HG03064 (cell line): ENCODE results near the gene RNFT1.
"Not testable (repeated sequence)": the region's sequence is repeated elsewhere in the genome, so short reads cannot be mapped to it uniquely, and the experiment has no call there.

ENCODE experiments used
- ATAC-seq: cut with Tn5 transposase; IDR thresholded peaks from one replicate; pipeline ENCODE4 v1.9.1; 2021; ENCODE audit warnings: low read depth; ENCODE audit not compliant: unreplicated experiment

Gene RNFT1

DNA sequence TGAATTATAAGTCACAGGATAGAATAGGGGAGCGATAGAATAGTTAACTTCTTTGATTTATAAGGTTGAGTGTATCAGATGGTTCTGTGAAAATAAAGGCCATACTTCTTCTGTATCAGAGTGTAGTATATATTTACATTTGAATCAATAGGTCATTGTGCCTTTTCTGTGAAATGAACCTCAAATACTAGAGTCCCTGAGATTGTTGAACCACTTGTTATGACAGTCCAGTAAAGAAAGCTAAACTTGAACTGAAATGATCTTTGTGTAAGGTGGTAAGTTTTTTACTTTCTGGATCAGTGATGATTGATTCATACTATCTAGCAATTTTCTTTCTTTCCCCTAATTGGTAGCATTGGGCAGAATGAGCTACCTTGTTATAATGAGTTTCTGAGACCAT lies 31.2 kb downstream of the RNFT1 start:
- not testable (repeated sequence) for ATAC-seq

DNA sequence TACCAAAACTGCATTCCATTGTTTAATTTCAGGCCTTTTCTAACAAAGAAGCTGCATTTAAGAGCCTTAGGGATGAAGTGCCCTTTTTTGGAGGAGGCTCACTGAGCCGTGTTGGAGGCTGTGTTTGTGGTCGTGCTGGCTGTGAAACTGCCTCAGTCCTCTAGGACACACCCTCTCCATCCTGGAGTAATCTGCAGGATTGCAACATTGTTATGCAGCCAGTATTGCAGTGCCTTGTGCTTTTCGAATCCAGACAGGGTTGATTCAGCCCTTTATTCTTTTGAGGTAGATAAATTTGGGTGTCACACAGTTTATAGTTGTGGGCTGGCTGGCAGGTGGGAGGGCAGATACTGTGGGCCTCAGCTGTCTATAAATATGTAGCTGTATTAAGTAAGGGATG lies 33.8 kb downstream of the RNFT1 start:
- ATAC-seq, result not testable (repeated sequence)

DNA sequence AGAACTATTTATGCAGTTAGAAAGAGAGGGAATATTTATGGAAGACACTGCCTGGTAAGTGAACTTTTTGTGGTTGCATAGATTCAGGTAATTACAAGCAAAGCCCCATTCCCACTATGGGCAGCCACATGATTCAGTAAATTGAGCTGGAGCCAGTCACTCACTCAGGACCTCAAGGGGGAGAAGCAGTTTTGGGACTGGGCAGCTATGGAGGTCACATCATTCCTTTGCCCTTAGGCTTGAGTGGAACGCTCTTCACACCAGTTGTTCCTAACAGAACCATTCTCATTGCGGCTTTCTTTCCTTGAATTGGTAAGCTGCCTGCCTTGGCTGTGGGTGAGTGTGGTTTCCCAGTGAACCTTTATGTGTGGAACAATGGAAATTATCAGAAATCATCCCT lies 34.4 kb downstream of the RNFT1 start:
- not testable (repeated sequence) for ATAC-seq

DNA sequence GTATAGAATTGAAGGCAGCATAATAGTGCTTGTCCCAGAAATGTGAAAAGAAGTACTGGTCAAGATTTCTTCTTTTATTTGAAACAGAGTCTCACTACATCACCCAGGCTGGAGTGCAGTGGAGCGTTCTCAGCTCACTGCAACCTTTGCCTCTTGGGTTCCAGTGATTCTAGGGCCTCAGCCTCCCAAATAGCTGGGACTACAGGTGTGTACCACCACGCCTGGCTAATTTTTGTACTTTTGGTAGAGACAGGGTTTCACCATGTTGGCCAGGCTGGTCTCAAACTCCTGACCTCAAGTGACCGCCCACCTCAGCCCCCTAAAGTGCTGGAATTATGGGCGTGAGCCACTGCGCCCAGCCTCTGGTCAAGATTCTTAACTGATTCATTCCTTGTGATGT lies 43.9 kb downstream of the RNFT1 start:
- ATAC-seq, result not testable (repeated sequence)

DNA sequence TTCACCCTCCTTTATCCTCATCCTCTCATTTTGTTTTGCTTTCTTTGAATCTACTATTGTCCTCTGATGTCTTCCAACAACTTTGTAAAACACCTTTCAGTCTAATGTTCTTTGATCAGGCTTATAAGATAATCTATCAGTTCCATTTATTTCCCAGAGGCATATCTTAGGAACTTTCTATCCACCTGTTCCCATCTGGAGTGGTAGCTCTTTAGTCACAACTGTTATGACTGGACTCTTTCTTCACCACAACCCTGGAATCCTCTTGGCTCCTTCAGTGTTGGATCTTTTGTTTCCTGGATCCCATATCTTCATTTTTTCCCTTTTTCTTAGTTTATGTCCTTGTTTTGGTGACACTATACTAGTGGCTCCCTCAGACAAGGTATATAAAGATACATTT lies 48.1 kb downstream of the RNFT1 start:
- no peak for ATAC-seq

DNA sequence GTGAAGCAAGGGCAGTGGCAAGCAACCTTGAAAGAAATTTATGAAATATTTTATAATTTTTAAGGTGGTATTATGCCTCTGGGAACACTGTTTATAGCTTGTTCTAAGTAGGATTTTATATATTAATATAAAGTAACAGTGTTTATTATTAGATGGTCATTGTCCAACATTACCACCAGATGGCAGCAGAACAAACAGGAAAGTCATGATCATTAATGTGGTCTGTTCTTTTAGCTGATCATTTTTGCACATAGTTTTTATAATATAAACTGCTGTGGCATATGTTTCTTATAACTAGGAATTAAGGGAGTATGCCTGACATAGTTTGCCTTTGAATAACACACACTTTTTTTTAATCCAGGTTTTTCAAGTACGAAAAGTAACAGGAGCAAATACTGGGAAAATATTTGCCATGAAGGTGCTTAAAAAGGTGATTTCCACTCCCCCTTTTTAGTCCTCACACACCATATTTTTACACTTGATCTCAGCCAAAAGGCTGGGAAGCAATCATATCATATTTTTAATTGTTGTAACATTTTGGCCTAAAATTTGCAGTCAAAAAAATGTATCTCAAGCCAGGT lies 50.2 kb downstream of the RNFT1 start:
- no peak for ATAC-seq

DNA sequence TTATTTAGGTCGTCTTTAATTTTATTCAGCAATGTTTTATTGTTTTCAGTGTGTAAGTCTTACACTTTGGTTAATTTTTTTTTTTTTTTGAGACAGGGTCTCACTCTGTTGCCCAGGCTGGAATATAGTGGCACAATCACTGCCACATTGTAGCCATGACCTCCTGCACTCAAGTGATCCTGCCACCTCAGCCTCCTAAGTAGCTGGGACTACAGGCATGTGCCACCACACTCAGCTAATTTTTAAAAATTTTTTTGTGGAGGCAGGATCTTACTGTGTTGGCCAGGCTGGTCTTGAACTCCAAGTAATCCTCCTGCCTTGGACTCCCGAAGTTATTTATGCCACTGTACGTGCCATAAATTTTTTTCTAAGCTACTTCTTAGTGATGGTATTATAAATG lies 57.1 kb downstream of the RNFT1 start:
- no peak for ATAC-seq

DNA sequence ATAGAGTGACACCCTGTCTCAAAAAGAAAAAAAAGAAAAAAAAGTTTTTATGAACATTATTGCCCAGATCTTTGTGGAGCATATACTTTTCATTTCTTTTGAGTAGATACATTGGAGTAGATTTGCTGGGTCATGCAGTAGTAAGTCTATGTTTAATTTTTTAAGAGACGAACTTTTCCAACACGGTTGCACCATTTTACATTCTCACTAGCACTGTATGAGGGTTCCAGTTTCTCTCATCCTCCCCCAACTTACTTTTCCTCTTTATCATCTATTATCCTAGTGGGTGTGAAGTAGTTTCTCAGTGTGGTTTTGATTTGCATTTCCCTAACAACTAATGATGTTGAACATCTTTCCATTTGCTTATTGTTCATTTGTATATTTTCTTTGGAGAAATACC lies 61.1 kb downstream of the RNFT1 start:
- ATAC-seq, result no peak
